ENCODE measurements around the gene SNX13.

GRCh38 chr7:17929647-17930395 is 10.5 kb downstream of the SNX13 start:
- TF ChIP-seq ELK1 (IDR thresholded peaks at IDR 0.05; ENCODE audit: low read depth, low read length) = no peak
- TF ChIP-seq REST (IDR thresholded peaks at IDR 0.05) = no peak
- no peak for TF ChIP-seq POLR2A (IDR thresholded peaks at IDR 0.05; ENCODE audit: low read length)
- TF ChIP-seq CTCF (IDR thresholded peaks at IDR 0.05) = no peak
- no peak for TF ChIP-seq HDAC2 (IDR thresholded peaks at IDR 0.05)
- TF ChIP-seq CBX2 (IDR thresholded peaks at IDR 0.05; ENCODE audit: borderline replicate concordance, low read depth) = no peak
- TF ChIP-seq HMGXB4 (CRISPR knock-in tag; IDR thresholded peaks at IDR 0.05; ENCODE audit: borderline replicate concordance) = no peak
- TF ChIP-seq CHD2 (IDR thresholded peaks at IDR 0.05; ENCODE audit: low read length, partially characterized antibody) = no peak
- TF ChIP-seq PBX3 (IDR thresholded peaks at IDR 0.05) = no peak
- TF ChIP-seq TFCP2L1 (CRISPR knock-in tag; IDR thresholded peaks at IDR 0.05) = no peak
- TF ChIP-seq POLR2AphosphoS2 (conservative IDR thresholded peaks at IDR 0.05; ENCODE audit: low read length) = no peak
- no peak for TF ChIP-seq MAX (IDR thresholded peaks at IDR 0.05)
- no peak for TF ChIP-seq NR3C1 (IDR thresholded peaks at IDR 0.05)
- no peak for TF ChIP-seq USF2 (IDR thresholded peaks at IDR 0.05)

Data from A549 (cell line).